ENCODE measurements around the gene ZNF331. TPM values are rescaled to one million over a fixed set of nuclear protein-coding genes. Genes with fewer than 3 reads are reported as not detected.

The ZNF331 gene
- polyA plus RNA-seq, 1 experiment = 4.4 TPM

DNA sequence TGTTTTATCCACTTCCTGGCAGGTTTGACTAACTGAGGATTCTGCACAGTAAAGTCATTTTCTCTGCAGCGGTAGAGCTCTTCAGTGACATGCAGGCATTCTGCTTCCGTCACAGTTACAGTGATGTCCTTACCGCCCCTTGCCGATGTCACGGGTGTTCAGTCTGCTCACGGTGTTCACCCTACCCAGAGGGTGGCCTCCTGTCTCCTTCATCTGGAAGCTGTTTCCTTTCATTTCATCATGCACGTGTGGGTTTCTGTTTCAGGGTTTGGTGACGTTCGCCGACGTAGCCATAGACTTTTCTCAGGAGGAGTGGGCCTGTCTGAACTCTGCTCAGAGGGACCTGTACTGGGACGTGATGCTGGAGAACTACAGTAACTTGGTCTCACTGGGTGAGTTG, 33.4 kb downstream of the ZNF331 start:
- Histone ChIP-seq H3K9me3 (ENCODE audit: control insufficient read depth, insufficient read depth, low read length) (peaks cover 44% of the 10 kb centered on the region), H3K27ac (ENCODE audit: low read depth, low read length) (no peak overlapping the region), H3K27me3 (ENCODE audit: control insufficient read depth, insufficient read depth, low read length) (no peaks in the 10 kb centered on the region), H3K4me3 (ENCODE audit: low read depth, low read length) (no peak overlapping the region)
- POLR2A ChIA-PET = no interaction called here
- CTCF ChIA-PET = no interaction called here
- no peak for DNase-seq (ENCODE audit: low read depth, low spot score)
- no peak for TF ChIP-seq CTCF (IDR thresholded peaks at IDR 0.05; ENCODE audit: low read depth, low read length)

DNA sequence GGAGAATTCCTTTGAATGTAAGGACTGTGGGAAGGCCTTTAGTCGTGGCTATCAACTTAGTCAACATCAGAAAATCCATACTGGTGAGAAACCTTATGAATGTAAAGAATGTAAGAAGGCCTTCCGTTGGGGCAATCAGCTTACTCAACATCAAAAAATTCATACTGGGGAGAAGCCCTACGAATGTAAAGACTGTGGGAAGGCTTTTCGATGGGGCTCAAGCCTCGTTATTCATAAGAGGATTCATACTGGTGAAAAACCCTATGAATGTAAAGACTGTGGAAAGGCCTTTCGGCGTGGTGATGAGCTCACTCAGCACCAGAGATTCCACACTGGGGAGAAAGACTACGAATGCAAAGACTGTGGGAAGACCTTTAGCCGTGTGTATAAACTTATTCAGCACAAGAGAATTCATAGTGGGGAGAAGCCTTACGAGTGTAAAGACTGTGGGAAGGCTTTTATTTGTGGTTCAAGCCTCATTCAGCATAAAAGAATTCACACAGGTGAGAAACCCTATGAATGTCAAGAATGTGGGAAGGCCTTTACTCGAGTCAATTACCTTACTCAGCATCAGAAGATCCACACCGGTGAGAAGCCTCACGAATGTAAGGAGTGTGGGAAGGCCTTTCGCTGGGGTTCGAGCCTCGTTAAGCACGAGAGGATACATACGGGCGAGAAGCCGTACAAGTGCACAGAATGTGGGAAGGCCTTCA, 39.2 kb downstream of the ZNF331 start:
- no peak for TF ChIP-seq CTCF (IDR thresholded peaks at IDR 0.05; ENCODE audit: low read depth, low read length)
- CTCF ChIA-PET = no interaction called here
- no peak for DNase-seq (ENCODE audit: low read depth, low spot score)

DNA sequence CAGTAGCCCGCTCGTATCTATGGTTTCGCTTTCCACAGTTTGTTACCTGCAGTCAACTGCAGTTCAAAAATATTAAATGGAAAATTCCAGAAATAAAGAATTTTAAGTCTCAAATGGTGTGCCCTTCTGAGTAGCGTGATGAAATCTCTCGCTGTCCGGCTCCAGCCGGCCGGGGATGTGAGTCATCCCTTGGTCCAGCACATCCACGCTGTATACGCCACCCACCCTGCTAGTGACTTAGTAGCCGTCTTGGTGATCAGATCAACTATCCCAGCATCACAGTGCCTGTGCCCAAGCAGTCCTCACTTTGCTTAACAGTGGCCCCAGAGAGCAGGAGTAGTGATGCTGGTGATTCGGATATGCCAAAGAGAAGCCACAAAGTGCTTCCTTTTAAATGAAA, 40.0 kb downstream of the ZNF331 start:
- POLR2A ChIA-PET = no interaction called here
- H3K4me3 ChIP-seq (ENCODE audit: low read depth, low read length) = no peak overlapping the region
- CTCF ChIA-PET = no interaction called here
- no peak for DNase-seq (ENCODE audit: low read depth, low spot score)
- H3K27me3 ChIP-seq (ENCODE audit: control insufficient read depth, insufficient read depth, low read length) = no peaks in the 10 kb centered on the region
- no peak overlapping the region for H3K27ac ChIP-seq (ENCODE audit: low read depth, low read length)
- TF ChIP-seq CTCF (IDR thresholded peaks at IDR 0.05; ENCODE audit: low read depth, low read length) = no peak
- H3K9me3 ChIP-seq (ENCODE audit: control insufficient read depth, insufficient read depth, low read length) = peaks cover 78% of the 10 kb centered on the region

More for the DNA sequence above, 39.2 kb downstream of the ZNF331 start:
- POLR2A ChIA-PET = no interaction called here
- Histone ChIP-seq H3K4me3 (ENCODE audit: low read depth, low read length) (no peak overlapping the region), H3K27ac (ENCODE audit: low read depth, low read length) (no peak overlapping the region), H3K9me3 (ENCODE audit: control insufficient read depth, insufficient read depth, low read length) (peaks cover 74% of the 10 kb centered on the region), H3K27me3 (ENCODE audit: control insufficient read depth, insufficient read depth, low read length) (no peaks in the 10 kb centered on the region)

GRCh38 chr19:53579518-53579917, 41.6 kb downstream of the ZNF331 start:
- TF ChIP-seq CTCF (IDR thresholded peaks at IDR 0.05; ENCODE audit: low read depth, low read length) = no peak

GRCh38 chr19:53580871-53581835, 43.2 kb downstream of the ZNF331 start:
- Histone ChIP-seq H3K4me3 (ENCODE audit: low read depth, low read length) (no peak overlapping the region), H3K9me3 (ENCODE audit: control insufficient read depth, insufficient read depth, low read length) (peaks cover 67% of the 10 kb centered on the region), H3K27me3 (ENCODE audit: control insufficient read depth, insufficient read depth, low read length) (no peaks in the 10 kb centered on the region), H3K27ac (ENCODE audit: low read depth, low read length) (no peak overlapping the region)
- no peak for DNase-seq (ENCODE audit: low read depth, low spot score)
- ChIA-PET POLR2A (no interaction called here), CTCF (no interaction called here)
- no peak for TF ChIP-seq CTCF (IDR thresholded peaks at IDR 0.05; ENCODE audit: low read depth, low read length)

More at GRCh38 chr19:53579518-53579917, 41.6 kb downstream of the ZNF331 start:
- ChIA-PET CTCF (no interaction called here), POLR2A (no interaction called here)
- peaks cover 73% of the 10 kb centered on the region for H3K9me3 ChIP-seq (ENCODE audit: control insufficient read depth, insufficient read depth, low read length)
- no peak for DNase-seq (ENCODE audit: low read depth, low spot score)
- H3K27me3 ChIP-seq (ENCODE audit: control insufficient read depth, insufficient read depth, low read length) = no peaks in the 10 kb centered on the region
- H3K4me3 ChIP-seq (ENCODE audit: low read depth, low read length) = no peak overlapping the region
- H3K27ac ChIP-seq (ENCODE audit: low read depth, low read length) = no peak overlapping the region
